ENCODE data around the gene GALNT10.

Gene GALNT10

GRCh38 chr5:154364771-154365170 is 174.2 kb downstream of the GALNT10 start:
- DNase-seq: no peak
- no peak overlapping the region for H3K27ac ChIP-seq
- TF ChIP-seq CTCF (IDR thresholded peaks at IDR 0.05; ENCODE audit: low read depth, low read length): no peak

GRCh38 chr5:154365823-154366222 is 175.3 kb downstream of the GALNT10 start:
- no peak for DNase-seq
- Histone ChIP-seq H3K27ac (no peak overlapping the region), H3K36me3 (no peaks in the 10 kb centered on the region), H3K9me3 (ENCODE audit: severe bottlenecking) (no peaks in the 10 kb centered on the region), H3K4me3 (ENCODE audit: low read depth, low read length) (no peak overlapping the region), H3K27me3 (ENCODE audit: insufficient read depth, low read depth, severe bottlenecking) (no peaks in the 10 kb centered on the region)
- no peak for TF ChIP-seq CTCF (IDR thresholded peaks at IDR 0.05; ENCODE audit: low read depth, low read length)

More at GRCh38 chr5:154364771-154365170, 174.2 kb downstream of the GALNT10 start:
- Histone ChIP-seq H3K4me3 (ENCODE audit: low read depth, low read length) (no peak overlapping the region), H3K36me3 (no peaks in the 10 kb centered on the region), H3K27me3 (ENCODE audit: insufficient read depth, low read depth, severe bottlenecking) (no peaks in the 10 kb centered on the region), H3K9me3 (ENCODE audit: severe bottlenecking) (no peaks in the 10 kb centered on the region)

GRCh38 chr5:154366353-154366752 is 175.8 kb downstream of the GALNT10 start:
- H3K27me3 ChIP-seq (ENCODE audit: insufficient read depth, low read depth, severe bottlenecking): no peaks in the 10 kb centered on the region
- no peak overlapping the region for H3K27ac ChIP-seq
- H3K4me3 ChIP-seq (ENCODE audit: low read depth, low read length): no peak overlapping the region
- DNase-seq: no peak
- H3K36me3 ChIP-seq: no peaks in the 10 kb centered on the region
- no peaks in the 10 kb centered on the region for H3K9me3 ChIP-seq (ENCODE audit: severe bottlenecking)
- no peak for TF ChIP-seq CTCF (IDR thresholded peaks at IDR 0.05; ENCODE audit: low read depth, low read length)

GRCh38 chr5:154367101-154367500 is 176.6 kb downstream of the GALNT10 start:
- DNase-seq: no peak
- H3K9me3 ChIP-seq (ENCODE audit: severe bottlenecking): no peaks in the 10 kb centered on the region
- no peak overlapping the region for H3K4me3 ChIP-seq (ENCODE audit: low read depth, low read length)
- H3K27ac ChIP-seq: no peak overlapping the region
- H3K27me3 ChIP-seq (ENCODE audit: insufficient read depth, low read depth, severe bottlenecking): no peaks in the 10 kb centered on the region
- TF ChIP-seq CTCF (IDR thresholded peaks at IDR 0.05; ENCODE audit: low read depth, low read length): no peak
- no peaks in the 10 kb centered on the region for H3K36me3 ChIP-seq

GRCh38 chr5:154368041-154368800 is 177.7 kb downstream of the GALNT10 start:
- no peak for DNase-seq
- no peak for TF ChIP-seq CTCF (IDR thresholded peaks at IDR 0.05; ENCODE audit: low read depth, low read length)
- no peaks in the 10 kb centered on the region for H3K27me3 ChIP-seq (ENCODE audit: insufficient read depth, low read depth, severe bottlenecking)
- no peaks in the 10 kb centered on the region for H3K36me3 ChIP-seq
- no peak overlapping the region for H3K27ac ChIP-seq
- H3K4me3 ChIP-seq (ENCODE audit: low read depth, low read length): no peak overlapping the region
- H3K9me3 ChIP-seq (ENCODE audit: severe bottlenecking): no peaks in the 10 kb centered on the region

- Histone ChIP-seq H3K4me3 (ENCODE audit: low read depth, low read length) (no peak overlapping the region), H3K27me3 (ENCODE audit: insufficient read depth, low read depth, severe bottlenecking) (no peaks in the 10 kb centered on the region), H3K9me3 (ENCODE audit: severe bottlenecking) (no peaks in the 10 kb centered on the region), H3K27ac (no peak overlapping the region), H3K36me3 (no peaks in the 10 kb centered on the region)
- DNase-seq: no peak
- TF ChIP-seq CTCF (IDR thresholded peaks at IDR 0.05; ENCODE audit: low read depth, low read length): no peak
Measured at GRCh38 chr5:154369682-154370081, 179.1 kb downstream of the GALNT10 start.

All from WERI-Rb-1 (cell line).